HG02938 (cell line): ENCODE data around the gene PRXL2B.
"Not testable (repeated sequence)": the region's sequence is repeated elsewhere in the genome, so short reads cannot be mapped to it uniquely, and the experiment has no call there.

Source experiments
- ATAC-seq: cut with Tn5 transposase; IDR thresholded peaks from one replicate; pipeline ENCODE4 v1.9.1; 2021; ENCODE audit warnings: mild to moderate bottlenecking, moderate library complexity; ENCODE audit not compliant: unreplicated experiment

Gene PRXL2B

DNA sequence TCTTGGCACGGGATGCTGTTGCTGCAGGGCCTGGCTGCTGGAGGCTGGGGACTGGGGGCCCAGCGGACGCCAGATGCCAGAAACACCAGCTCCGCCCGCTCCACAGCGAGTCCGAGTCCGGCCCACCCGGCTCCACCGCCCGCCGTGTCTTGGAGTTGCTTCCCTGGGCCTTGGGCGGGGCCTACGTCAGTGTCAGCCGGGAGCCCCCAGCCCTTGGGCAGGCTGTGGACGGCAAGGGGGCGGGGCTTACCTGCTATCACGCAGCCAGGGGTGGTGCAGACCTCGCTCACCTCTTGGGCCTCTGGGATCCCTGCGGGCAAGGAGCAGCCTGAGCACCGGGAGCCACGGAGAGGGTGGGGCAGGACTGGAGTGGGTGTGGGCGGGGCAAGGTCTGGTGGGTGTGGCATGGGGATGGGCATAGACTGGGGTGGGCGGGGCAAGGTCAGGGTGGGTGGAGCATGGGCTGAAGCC, 24.5 kb downstream of the PRXL2B start:
- ATAC-seq: no peak

DNA sequence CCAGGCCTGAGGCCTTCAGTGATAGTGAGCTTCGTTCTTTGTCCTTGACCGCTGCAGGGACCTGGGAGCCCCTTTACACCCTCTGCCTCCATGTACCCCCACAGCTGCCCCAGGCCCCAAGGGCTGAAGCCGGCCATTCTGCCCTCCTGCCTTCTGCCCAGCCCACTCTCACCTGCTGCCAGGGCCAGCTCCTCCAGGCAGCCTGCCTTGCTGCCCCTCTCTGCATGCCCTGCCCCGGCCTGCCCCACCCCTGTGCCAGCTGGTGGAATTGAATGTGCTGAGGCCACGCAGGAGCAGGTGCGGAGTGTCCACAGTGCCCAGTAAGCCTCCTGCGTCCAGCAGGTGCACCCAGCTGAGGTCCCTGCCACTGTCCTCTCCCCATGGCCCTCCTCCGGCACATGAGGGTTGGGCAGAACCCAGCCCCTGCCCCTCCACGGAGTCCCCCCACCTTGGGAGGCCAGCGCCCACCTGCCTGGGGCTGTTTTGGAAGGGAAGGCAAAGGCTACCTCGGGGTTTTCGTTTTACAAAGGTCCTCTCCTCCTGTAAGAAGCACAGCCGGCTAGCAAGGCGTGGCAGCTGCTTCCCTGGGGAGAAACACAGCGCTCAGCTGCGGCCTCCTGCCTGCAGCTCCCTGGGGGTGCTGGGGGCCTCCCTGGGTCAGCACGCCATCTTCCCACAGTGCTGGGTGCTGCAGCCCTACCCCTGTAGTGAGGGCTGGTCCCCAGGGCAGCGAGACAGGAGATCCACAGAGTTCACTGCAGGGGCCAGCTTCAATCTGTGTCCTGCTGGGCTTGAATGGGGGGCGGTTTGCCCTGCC, 25.3 kb downstream of the PRXL2B start:
- no peak for ATAC-seq

DNA sequence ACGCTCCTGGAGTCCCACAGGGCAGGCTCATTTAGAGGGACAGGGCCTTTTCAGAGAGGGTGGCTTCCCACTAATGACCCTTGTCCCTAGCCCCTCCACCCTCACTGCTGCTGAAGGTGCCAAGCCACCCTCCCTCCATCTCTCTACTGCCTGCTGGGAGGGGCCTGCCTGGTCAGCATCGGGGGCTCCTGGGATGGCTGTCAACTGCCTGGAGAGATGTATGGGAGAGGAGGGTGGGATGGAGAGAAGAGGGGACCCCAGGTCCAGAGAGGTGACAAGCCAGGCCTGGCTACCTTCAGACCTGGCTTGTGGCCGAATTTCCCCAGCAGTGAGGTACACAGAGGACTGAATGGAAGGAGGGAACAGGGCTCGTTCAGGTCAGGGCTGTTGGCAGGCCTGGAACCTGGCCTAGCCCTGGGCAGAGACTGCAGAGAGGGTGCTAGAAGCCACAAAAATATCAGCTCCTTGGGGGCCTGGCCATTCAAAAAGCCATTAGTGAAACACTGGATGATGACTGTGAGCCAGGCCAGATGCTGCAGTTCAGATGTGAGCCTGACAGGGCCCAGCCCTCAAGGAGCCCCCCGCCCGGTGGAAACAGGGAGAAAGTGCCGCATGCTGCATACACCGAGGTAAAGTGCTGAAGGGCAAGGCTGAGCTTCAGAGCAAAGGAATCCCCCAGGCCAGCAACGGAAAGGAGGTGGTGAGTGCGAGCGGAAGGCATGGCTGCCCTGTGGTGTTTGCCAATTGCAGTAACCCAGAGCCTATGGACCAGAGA, 26.2 kb downstream of the PRXL2B start:
- ATAC-seq: no peak

DNA sequence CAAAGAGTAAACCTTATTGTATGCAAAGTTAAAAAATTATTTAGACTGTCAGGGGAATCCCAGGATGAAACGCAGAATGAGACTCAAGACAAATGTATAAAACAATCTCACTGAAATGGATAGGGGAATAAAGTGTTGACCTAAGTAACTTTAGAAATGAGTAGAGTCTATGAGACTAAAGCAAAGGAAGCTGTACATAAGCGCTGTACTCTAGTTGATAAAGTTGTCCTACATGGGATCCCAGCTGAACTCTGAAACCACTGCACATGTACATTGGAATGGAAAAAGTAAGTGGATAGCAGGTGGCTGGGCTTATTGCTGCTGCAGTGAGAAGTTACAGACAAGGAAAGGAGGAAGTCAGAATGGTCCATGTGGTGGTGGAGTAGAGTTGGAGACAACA, 27.6 kb downstream of the PRXL2B start:
- no peak for ATAC-seq

DNA sequence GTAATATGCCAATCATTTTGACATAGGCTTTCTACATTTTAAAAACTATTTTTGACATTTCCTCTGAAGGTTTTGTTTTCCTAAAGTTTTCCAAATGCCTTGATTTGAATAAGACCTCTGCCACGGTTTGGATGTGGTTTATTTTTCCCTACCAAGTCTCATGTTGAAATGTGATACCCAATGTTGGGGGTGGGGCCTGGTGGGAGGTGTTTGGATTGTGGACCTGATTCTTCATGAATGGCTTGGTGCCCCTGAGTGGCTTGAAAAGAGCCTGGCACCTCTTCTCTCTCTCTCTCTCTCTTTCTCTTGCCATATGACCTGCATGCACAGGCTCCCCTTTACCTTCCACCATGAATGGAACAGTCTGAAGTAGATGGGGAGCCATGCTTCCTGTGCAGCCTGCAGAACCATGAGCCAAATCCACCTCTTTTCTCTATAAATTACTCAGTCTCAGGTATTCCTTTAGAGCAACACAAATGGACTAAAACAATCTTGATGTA, 31.4 kb downstream of the PRXL2B start:
- no peak for ATAC-seq

DNA sequence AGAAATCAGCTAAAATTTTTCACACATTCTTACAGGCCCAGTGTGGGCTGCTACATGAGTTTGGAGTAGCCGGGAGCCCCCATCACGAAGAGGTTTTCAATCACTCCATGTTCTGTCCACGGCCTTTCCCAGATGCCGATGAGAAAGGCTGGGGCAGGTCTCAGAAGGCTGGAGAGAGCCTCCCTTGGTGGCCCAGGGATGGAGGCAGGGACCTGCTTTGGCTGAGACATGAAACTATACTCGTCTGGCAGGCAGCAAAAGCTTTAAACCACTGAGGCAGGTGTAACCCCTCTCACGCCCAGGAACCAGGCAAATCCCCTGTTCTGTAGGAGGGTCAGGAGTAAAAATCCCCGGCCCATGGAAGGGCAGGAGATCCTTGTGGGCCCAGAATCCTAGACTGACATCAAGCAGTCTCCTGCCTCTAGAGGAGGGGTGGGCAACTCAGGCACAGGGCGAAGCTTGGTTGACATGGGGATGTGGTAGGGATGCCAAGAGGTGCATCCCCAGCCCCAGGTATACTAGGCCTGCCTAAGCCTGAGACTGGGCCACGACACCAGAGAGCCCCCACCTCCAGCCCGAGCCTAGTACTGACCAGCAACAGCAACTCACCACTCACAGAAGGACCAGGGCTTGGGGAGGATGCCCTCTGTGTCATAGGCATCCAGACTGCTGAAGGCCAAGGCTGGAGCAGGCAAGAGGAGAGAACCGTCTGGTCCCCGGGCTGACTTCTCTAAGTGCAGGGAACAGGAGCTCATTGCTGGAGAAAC, 37.2 kb downstream of the PRXL2B start:
- ATAC-seq: no peak

DNA sequence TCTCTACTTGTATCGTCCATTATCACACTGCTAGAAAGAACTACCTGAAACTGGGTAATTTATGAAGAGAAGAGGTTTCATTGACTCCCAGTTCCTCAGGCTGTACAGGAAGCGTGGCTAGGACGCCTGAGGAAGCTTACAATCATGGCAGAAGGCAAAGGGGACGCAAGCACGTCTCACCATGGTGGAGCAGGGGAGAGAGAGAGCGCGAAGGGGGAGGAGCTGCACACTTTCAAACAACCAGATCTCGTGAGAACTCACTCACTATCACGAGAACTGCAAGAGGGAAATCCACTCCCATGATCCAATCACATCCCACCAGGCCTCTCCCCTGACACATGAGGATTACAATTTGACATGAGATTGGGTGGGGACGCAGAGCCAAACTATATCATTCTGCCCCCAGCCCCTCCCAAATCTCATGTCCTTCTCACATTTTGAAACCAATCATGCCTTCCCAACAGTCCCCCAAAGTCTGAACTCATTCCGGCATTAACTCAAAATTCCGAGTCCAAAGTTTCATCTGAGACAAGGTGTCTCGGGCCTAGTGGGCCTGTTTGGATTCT, 38.2 kb downstream of the PRXL2B start:
- no peak for ATAC-seq

DNA sequence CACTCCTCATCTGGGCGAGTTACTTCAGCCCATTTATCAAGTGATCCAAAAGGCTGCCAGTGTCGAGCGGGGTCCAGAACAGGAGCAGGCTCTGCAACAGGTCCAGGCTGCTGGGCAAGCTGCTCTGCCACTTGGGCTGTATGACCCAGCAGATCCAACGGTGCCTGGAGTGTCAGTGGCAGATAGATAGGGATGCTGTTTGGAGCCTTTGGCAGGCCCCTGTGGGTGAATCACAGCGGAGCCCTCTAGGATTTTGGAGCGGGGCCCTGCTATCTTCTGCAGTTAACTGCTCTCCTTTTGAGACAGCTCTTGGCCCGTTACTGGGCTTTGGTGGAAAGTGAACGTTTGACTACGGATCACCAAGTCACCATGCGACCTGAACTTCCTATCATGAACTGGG, 38.7 kb downstream of the PRXL2B start:
- ATAC-seq: no peak

DNA sequence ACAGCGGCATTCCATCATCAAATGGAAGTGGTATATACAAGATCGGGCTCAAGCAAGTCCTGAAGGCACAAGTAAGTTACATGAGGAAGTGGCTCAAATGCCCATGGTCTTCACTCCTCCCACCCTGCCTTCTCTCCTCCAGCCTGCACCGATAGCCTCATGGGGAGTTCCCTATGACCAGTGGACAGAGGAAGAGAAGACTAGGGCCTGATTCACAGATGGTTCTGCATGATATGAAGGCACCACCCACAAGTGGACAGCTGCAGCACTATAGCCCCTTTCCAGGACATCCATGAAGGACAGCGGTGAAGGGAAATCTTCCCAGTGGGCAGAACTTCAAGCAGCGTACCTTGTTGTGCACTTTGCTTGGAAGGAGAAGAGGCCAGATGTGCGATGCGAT, 39.2 kb downstream of the PRXL2B start:
- not testable (repeated sequence) for ATAC-seq

DNA sequence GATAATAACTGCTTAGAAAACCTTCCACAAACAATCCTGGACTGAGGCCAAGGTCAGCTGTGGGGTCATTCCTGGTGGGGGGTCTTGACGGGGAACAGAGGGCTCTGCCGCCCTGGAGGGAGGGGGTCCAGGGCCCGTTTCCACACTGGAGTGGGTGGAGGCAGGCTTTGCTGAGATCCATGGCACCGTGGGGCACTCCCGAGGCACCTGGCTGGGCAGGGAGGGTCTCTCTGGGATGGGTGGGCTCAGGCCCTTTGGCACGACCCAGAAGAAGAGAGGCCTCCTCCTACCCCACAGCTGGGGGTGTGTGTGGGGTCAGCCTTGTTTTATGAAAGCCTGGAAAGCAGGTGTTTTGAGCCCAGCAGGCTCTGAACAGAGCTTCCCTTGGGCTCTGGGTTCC, 41.2 kb downstream of the PRXL2B start:
- ATAC-seq: no peak

DNA sequence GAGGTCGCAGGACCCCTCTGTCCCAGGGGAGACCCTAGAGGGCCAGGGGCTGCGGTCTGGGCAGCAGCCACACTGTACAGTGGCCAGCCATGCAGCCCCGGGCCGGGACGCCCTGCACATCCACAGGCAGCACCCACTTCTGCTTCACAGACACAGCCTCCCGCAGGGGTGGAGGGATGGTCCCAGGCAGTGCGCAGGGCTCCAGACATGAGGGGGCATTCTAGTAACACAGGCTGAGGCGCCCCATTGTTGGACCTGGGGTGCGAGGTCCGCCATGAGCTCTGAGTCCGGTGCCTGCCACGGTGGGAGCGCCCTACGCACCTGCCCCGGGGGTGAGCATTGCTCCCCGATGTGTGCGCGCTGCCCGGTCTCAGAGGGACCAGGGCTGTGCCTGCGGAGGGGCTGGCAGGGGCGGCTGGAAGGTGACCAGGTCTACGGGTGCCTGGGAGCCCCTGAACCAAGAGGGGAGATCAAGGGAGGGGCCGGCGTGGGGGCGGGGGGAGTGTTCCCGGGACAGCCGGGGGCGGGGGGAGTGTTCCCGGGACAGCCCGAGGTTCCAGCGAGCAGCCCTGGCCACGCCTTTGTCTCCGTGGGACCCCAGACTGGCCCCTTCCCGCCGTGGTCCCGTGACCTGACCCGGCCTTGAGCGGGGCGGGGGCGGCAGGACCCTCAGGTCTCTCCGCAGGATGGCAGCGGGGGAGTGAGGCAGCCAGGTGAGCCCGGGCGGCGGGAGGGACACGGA, 41.8 kb downstream of the PRXL2B start:
- ATAC-seq: no peak

DNA sequence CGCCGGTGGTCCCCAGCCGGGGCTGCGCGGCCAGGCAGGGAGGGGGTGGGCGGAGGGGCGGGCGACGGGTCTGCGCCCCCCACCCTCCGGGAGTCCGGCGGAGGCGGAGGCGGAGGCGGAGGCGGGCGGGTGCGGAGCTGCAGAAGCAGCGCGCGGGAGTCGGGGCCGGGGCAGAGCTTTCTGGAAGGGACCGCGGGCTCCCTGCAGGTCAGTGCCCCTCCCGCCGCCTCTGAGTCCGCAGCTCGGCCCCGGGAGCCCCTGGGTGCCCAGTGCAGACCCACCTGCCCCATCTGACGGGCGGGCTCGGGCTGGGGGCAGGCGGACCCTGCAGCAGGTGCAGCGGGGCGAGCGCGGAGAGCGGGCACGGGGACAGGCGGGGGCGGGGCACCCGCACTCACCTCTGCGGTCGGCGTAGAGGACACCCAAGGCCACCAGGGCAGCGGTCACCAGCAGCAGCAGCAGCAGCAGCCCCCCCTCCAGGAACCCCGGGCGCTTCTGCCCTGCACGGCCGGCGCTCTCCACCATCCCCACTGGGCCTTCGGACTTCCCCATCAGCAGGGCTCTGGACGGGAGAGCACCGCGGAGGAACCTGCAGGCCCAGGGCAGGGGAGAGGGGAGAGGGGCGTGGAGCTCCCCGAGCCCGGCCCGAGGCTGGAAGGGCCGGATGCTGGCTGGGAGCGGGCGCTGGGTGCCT, 42.5 kb downstream of the PRXL2B start:
- ATAC-seq: no peak

DNA sequence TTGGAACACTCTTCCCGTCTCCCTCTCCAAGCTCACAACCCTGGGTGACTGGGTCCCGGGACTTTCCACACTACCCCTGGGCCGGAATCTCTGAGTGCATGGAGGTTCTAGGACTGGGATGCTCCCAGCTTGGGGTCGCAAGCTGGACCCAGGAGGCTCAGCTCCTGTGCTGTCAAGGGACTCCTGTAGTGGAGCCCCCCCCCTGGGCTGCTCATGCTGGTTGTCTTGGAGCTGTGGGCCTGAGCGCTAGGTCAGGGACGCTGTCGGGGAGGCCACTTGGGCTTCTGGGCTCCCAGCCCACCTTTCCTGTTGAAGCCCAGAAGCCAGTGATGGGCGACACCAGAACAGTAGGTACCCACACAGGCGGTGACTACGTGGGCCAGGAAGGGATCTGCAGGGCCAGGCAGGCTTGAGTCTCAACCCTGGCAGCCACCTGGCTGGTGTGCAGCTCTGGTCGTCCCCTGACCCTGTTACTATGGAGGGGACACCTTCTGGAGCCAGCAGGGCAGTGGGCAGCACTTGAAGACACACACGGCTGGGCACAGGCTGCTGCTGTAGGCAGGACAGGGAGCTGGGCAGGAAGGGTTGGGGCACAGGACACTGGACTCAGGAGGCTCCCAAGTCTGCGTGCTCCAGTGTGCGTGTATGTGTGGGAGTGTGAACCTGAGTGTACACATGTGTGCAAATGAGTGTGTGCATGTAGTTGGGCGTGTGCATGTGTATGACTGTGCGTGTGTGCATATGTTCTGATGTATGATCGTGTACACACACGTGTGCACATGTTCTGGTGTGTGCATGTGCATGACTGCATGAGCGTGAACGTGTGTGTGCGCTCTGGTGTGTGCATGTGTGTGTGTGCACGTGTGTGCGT, 43.3 kb downstream of the PRXL2B start:
- ATAC-seq: no peak

DNA sequence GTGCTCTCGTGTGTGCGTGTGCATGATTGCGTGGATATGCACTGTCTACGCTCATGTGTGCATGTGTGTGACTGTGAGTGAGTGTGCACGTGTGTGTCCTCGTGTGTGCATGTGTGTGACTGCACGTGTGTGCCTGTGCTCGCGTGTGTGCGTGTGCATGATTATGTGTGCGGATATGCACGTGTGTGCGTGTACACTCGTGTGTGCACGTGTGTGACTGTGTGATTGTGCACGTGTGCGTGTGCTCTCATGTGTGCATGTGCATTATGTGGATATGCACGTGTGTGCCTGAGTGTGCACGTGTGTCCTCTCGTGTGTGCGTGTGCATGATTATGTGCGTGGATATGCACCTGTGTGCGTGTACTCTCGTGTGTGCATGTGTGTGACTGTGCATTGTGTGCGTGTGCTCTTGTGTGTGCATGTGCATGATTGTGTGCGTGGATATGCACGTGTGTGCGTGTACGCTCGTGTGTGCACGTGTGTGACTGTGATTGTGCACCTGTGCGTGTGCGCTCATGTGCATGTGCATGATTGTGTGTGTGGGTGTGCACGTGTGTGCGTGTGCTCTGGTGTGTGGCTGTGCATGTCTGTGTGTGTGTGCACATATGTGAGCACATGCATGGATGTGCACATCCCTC, 44.0 kb downstream of the PRXL2B start:
- no peak for ATAC-seq

DNA sequence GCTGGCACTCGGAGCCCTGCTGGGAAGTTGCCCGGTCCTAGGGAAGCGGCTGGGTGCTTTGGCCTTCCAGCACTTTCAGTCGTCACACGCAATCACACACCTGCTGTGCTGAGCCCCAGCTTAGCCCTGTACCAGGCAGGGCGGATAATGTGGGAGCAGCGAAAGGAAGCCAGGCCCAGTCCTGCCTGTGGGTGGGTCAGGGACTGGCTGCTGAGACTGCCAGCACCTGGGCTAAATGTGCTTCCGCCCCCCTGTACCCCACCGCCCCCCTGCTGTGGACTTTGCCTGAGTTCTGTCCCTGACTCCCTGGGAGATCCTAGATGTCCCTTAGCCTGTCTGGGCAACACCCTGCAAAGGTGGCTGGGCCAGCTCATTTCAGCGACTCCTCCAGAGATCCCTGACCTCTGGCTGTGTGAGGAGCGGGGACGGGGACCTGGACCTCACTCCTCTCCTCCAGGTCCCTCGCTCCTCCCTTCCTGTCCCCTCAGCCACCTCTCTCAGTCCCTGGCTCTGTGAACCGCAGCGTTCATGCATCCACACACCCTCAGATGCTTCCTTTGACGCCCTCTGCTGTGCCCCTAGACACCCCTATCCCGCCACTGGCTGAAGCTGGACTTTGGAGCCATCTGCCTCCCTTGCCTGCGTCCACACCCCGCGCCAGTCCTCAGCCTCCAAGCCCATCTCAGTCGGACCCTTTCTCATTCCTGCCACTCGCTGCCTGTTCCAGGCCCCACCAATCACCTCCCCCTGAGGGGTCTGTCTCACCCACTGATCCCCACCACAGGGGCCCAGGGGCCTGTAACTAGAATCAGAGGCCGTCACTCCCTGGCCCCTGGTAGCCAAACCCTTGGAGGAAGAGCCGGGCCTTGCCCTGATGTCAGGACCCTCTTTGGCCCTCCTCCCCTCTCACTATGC, 44.8 kb downstream of the PRXL2B start:
- ATAC-seq: no peak

DNA sequence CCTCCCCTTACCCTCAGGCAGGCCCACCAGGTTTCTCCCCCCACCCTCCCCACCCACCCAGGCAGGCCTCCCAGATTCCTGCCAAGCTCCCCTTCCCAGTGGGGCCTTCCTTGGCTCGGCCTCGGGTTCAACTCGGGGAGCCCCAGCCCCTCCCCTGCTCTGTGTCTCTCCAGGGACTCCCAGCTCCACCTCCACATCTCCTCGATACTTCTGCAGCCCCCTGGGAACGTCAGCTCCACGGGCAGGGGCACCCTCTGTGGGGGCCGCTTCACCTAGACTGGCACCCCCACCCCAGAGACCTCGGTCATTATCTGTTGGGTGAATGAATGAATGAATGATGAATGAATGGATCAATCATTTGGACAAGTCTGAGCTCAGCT, 45.5 kb downstream of the PRXL2B start:
- ATAC-seq: no peak
